ENCODE data around the gene TIGD2. TPM values are rescaled to one million over a fixed set of nuclear protein-coding genes. Genes with fewer than 3 reads are reported as not detected.

TIGD2 gene
- total RNA-seq, 4 donors from 2014 or later: 12.4 to 17.7 (median 14.2) TPM

GRCh38 chr4:89071311-89071710, 40.0 kb upstream of the TIGD2 start:
- H3K27me3 ChIP-seq: no peaks in the 10 kb centered on the region
- H3K36me3 ChIP-seq: no peaks in the 10 kb centered on the region
- no peaks in the 10 kb centered on the region for H3K4me1 ChIP-seq
- TF ChIP-seq CTCF (IDR thresholded peaks at IDR 0.05): no peak
- TF ChIP-seq POLR2A (IDR thresholded peaks at IDR 0.05): no peak
- no peak for DNase-seq
- H3K4me3 ChIP-seq: no peak overlapping the region
- H3K27ac ChIP-seq: no peak overlapping the region
- H3K9me3 ChIP-seq: no peaks in the 10 kb centered on the region

GRCh38 chr4:89072921-89073320, 38.4 kb upstream of the TIGD2 start:
- no peak for DNase-seq
- Histone ChIP-seq H3K36me3 (no peaks in the 10 kb centered on the region), H3K4me1 (no peaks in the 10 kb centered on the region)

GRCh38 chr4:89077761-89078160, 33.6 kb upstream of the TIGD2 start:
- no peak for DNase-seq
- no peaks in the 10 kb centered on the region for H3K4me1 ChIP-seq
- no peak overlapping the region for H3K4me3 ChIP-seq
- H3K27ac ChIP-seq: no peak overlapping the region
- no peaks in the 10 kb centered on the region for H3K36me3 ChIP-seq
- H3K9me3 ChIP-seq: peaks cover 0 to 3% (median 0%) of the 10 kb centered on the region in 4 donors
- TF ChIP-seq POLR2A (IDR thresholded peaks at IDR 0.05) (no peak), CTCF (IDR thresholded peaks at IDR 0.05) (no peak)
- no peaks in the 10 kb centered on the region for H3K27me3 ChIP-seq

More at GRCh38 chr4:89072921-89073320, 38.4 kb upstream of the TIGD2 start:
- TF ChIP-seq POLR2A (IDR thresholded peaks at IDR 0.05) (no peak), CTCF (IDR thresholded peaks at IDR 0.05) (no peak)
- H3K27me3 ChIP-seq: no peaks in the 10 kb centered on the region
- H3K4me3 ChIP-seq: no peak overlapping the region
- no peak overlapping the region for H3K27ac ChIP-seq
- no peaks in the 10 kb centered on the region for H3K9me3 ChIP-seq

- H3K27ac ChIP-seq: no peak overlapping the region
- no peak overlapping the region for H3K4me3 ChIP-seq
- H3K9me3 ChIP-seq: peaks cover 0 to 3% (median 0%) of the 10 kb centered on the region in 4 donors
- no peaks in the 10 kb centered on the region for H3K4me1 ChIP-seq
- no peak for DNase-seq
- no peaks in the 10 kb centered on the region for H3K27me3 ChIP-seq
- H3K36me3 ChIP-seq: no peaks in the 10 kb centered on the region
- TF ChIP-seq CTCF (IDR thresholded peaks at IDR 0.05) (no peak), POLR2A (IDR thresholded peaks at IDR 0.05) (no peak)
These were observed 33.0 kb upstream of the TIGD2 start for GRCh38 chr4:89078300-89078699.

- Histone ChIP-seq H3K9me3 (no peaks in the 10 kb centered on the region), H3K27ac (no peak overlapping the region), H3K27me3 (no peaks in the 10 kb centered on the region), H3K4me1 (no peaks in the 10 kb centered on the region), H3K36me3 (no peaks in the 10 kb centered on the region), H3K4me3 (no peak overlapping the region)
- no peak for DNase-seq
- TF ChIP-seq POLR2A (IDR thresholded peaks at IDR 0.05) (no peak), CTCF (IDR thresholded peaks at IDR 0.05) (no peak)
These were observed 12.3 kb upstream of the TIGD2 start for GRCh38 chr4:89099034-89099433.

- Histone ChIP-seq H3K36me3 (no peaks in the 10 kb centered on the region), H3K4me3 (no peak overlapping the region), H3K27me3 (no peaks in the 10 kb centered on the region), H3K27ac (no peak overlapping the region), H3K4me1 (no peaks in the 10 kb centered on the region), H3K9me3 (no peaks in the 10 kb centered on the region)
- TF ChIP-seq POLR2A (IDR thresholded peaks at IDR 0.05) (no peak), CTCF (IDR thresholded peaks at IDR 0.05) (no peak)
- no peak for DNase-seq
These were observed 11.9 kb upstream of the TIGD2 start for GRCh38 chr4:89099471-89099870.
